Measurements from ENCODE around the gene HIGD1C. TPM values are rescaled to one million over a fixed set of nuclear protein-coding genes. Genes with fewer than 3 reads are reported as not detected.

Gene HIGD1C
- total RNA-seq, 1 experiment from 2014 or later = not detected

DNA sequence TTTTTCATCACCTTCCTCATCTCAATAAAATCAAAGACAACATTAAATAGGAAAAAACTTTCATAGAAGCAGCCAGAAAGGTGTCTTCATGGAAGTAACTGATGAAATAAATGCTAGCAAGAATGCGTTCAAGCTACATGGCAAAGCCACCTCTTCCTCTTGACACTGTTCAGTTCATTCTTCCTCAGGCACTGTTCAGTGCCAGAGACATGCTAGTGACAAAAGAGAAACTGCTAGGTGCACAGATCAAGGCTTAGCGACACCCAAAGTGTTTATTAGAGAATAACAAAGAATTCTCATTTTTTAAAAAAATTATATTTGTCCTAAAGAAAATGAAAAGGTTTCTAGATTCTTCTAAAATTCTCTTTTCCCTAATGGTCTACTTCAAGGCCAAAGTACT is 66.6 kb downstream of the HIGD1C start:
- H3K4me1 Mint-ChIP-seq = peaks cover 19 to 21% of the 10 kb centered on the region in 2 experiments
- Histone ChIP-seq H3T11ph (ENCODE audit: low read length) (no peak overlapping the region), H3K23ac (ENCODE audit: insufficient read length, low read depth, low read length) (no peak overlapping the region), H3K27me3 (ENCODE audit: insufficient read depth, low read length) (no peaks in the 10 kb centered on the region), H2BK20ac (ENCODE audit: low read depth, low read length, poor library complexity, severe bottlenecking) (no peak overlapping the region), H3K9me3 (ENCODE audit: control insufficient read depth, low read depth, low read length) (no peaks in the 10 kb centered on the region), H3K4me2 (ENCODE audit: insufficient read depth, insufficient read length, low read length) (no peak overlapping the region), H3K23me2 (ENCODE audit: insufficient read length, low read depth, low read length, poor library complexity, severe bottlenecking) (peaks cover 2% of the 10 kb centered on the region), H2BK12ac (ENCODE audit: insufficient read length, low read depth, low read length) (no peak overlapping the region), H4K5ac (ENCODE audit: insufficient read length, low read depth, low read length) (no peak overlapping the region), H4K20me1 (ENCODE audit: control insufficient read depth, insufficient read depth, insufficient read length) (no peaks in the 10 kb centered on the region), H4K91ac (ENCODE audit: insufficient read length, low read depth, low read length) (no peak overlapping the region), H3K18ac (ENCODE audit: insufficient read length, low read depth, low read length) (no peak overlapping the region), H3K4ac (ENCODE audit: low read depth, low read length) (no peak overlapping the region), H3K27ac (ENCODE audit: insufficient read length, low read depth, low read length) (no peak overlapping the region), H4K8ac (replicated peaks; ENCODE audit: insufficient read length, low read depth, low read length) (no peak overlapping the region), H3K14ac (ENCODE audit: insufficient read depth, low read length) (no peak overlapping the region), H3K9ac (ENCODE audit: extremely low read depth, insufficient read length, low read length) (no peak overlapping the region), H2AK5ac (ENCODE audit: insufficient read length, low read length) (no peak overlapping the region), H3K4me1 (ENCODE audit: insufficient read depth, low read length) (no peaks in the 10 kb centered on the region), H3K56ac (ENCODE audit: insufficient read length, low read depth, low read length) (no peak overlapping the region), H2BK5ac (ENCODE audit: insufficient read length, low read length) (no peak overlapping the region), H2AFZ (ENCODE audit: low read length) (no peak overlapping the region), H2BK120ac (ENCODE audit: low read depth, low read length, poor library complexity, severe bottlenecking) (no peak overlapping the region), H3K79me2 (ENCODE audit: insufficient read depth, low read length) (peaks cover 11% of the 10 kb centered on the region), H2BK15ac (ENCODE audit: low read depth, low read length) (no peak overlapping the region), H3K79me1 (ENCODE audit: insufficient read depth, low read depth, low read length, poor library complexity, severe bottlenecking) (peaks cover 7% of the 10 kb centered on the region)
- H3K9me3 Mint-ChIP-seq = no peaks in the 10 kb centered on the region
- H3K36me3 Mint-ChIP-seq (ENCODE audit: insufficient read depth in 1 of 3, low read depth in 3 of 3) = 0 out of 7 replicates have a peak, but pooled peaks cover 0 to 2% (median 0%) of the 10 kb centered on the region in 3 experiments
- H3K27me3 Mint-ChIP-seq (ENCODE audit: low read depth) = no peaks in the 10 kb centered on the region
- TF ChIP-seq CTCF (conservative IDR thresholded peaks at IDR 0.05) = no peak
- H3K4me3 Mint-ChIP-seq = no peak overlapping the region
- DNase-seq = no peak
- WGBS (ENCODE audit: extremely low coverage, insufficient read length, low lambda C conversion rate) = no CpG with 5 or more reads among the region's 2 CpGs
- no peak overlapping the region for H3K27ac Mint-ChIP-seq

Measured in H9 (cell line).